HuH-7 (cell line): Measurements from ENCODE around the gene HPGD.
A peak's percentile ranks its signal among the peaks of the same experiment; 100 is the strongest.
"Not testable (repeated sequence)": the region's sequence is repeated elsewhere in the genome, so short reads cannot be mapped to it uniquely, and the experiment has no call there.

ENCODE experiments used
- DNase-seq: peaks from one replicate; pipeline ENCODE4 v3.0.0; 2011; ENCODE audit warnings: low spot score

HPGD gene

GRCh38 chr4:174524242-174524641 lies 2.0 kb upstream of the HPGD start:
- DNase-seq: no peak

- no peak for DNase-seq
Observed at GRCh38 chr4:174523025-174523693, 871 bp upstream of the HPGD start.

- DNase-seq: peak; percentile 56
Observed at GRCh38 chr4:174521800-174522182, 497 bp downstream of the HPGD start.

- DNase-seq: no peak
Observed at GRCh38 chr4:174520660-174521059, 1.6 kb downstream of the HPGD start.

GRCh38 chr4:174517502-174518445 lies 4.5 kb downstream of the HPGD start:
- DNase-seq: no peak

- DNase-seq: no peak
Observed at GRCh38 chr4:174516794-174517193, 5.5 kb downstream of the HPGD start.

- DNase-seq: no peak
Observed at GRCh38 chr4:174516345-174516744, 5.9 kb downstream of the HPGD start.

- DNase-seq: no peak
Observed at GRCh38 chr4:174512745-174513144, 9.5 kb downstream of the HPGD start.

GRCh38 chr4:174505892-174506291 lies 16.4 kb downstream of the HPGD start:
- no peak for DNase-seq

- DNase-seq: no peak
Observed at GRCh38 chr4:174505007-174505406, 17.3 kb downstream of the HPGD start.

- peak; percentile 31 for DNase-seq
Observed at GRCh38 chr4:174503079-174503715, 19.1 kb downstream of the HPGD start.

GRCh38 chr4:174496631-174497432 lies 25.5 kb downstream of the HPGD start:
- peak; percentile 73 for DNase-seq

- no peak for DNase-seq
Observed at GRCh38 chr4:174495626-174496025, 26.7 kb downstream of the HPGD start.

- DNase-seq: no peak
Observed at GRCh38 chr4:174494726-174495125, 27.6 kb downstream of the HPGD start.

- no peak for DNase-seq
Observed at GRCh38 chr4:174494146-174494545, 28.1 kb downstream of the HPGD start.

- DNase-seq: no peak
Observed at GRCh38 chr4:174490451-174490961, 31.8 kb downstream of the HPGD start.

GRCh38 chr4:174488368-174488767 lies 33.9 kb downstream of the HPGD start:
- DNase-seq: not testable (repeated sequence)

- DNase-seq: no peak
Observed at GRCh38 chr4:174485025-174485424, 37.3 kb downstream of the HPGD start.

GRCh38 chr4:174483792-174484191 lies 38.5 kb downstream of the HPGD start:
- DNase-seq: no peak

- DNase-seq: no peak
Observed at GRCh38 chr4:174479140-174479539, 43.1 kb downstream of the HPGD start.

- DNase-seq: no peak
Observed at GRCh38 chr4:174475528-174475927, 46.8 kb downstream of the HPGD start.
